ENCODE data around the gene NES.

Gene NES

GRCh38 chr1:156659988-156660751 is 17.0 kb downstream of the NES start:
- DNase-seq = peak; percentile 95

- DNase-seq = no peak
Observed at GRCh38 chr1:156659661-156659987, 17.6 kb downstream of the NES start.

- no peak for DNase-seq
Observed at GRCh38 chr1:156658945-156659574, 18.1 kb downstream of the NES start.

GRCh38 chr1:156658496-156658895 is 18.7 kb downstream of the NES start:
- no peak for DNase-seq

GRCh38 chr1:156657741-156658319 is 19.4 kb downstream of the NES start:
- DNase-seq = no peak

GRCh38 chr1:156656806-156657740 is 20.1 kb downstream of the NES start:
- DNase-seq = peak; percentile 63

- DNase-seq = no peak
Observed at GRCh38 chr1:156655904-156656516, 21.2 kb downstream of the NES start.

GRCh38 chr1:156655151-156655903 is 21.9 kb downstream of the NES start:
- no peak for DNase-seq

- no peak for DNase-seq
Observed at GRCh38 chr1:156654700-156655099, 22.5 kb downstream of the NES start.

- no peak for DNase-seq
Observed at GRCh38 chr1:156652992-156653355, 24.2 kb downstream of the NES start.

GRCh38 chr1:156652131-156652991 is 24.8 kb downstream of the NES start:
- DNase-seq = no peak

GRCh38 chr1:156648951-156649350 is 28.3 kb downstream of the NES start:
- DNase-seq = no peak

GRCh38 chr1:156648496-156648895 is 28.7 kb downstream of the NES start:
- DNase-seq = no peak

GRCh38 chr1:156647351-156647750 is 29.9 kb downstream of the NES start:
- no peak for DNase-seq

- DNase-seq = no peak
Observed at GRCh38 chr1:156646738-156647211, 30.4 kb downstream of the NES start.

- no peak for DNase-seq
Observed at GRCh38 chr1:156645666-156646065, 31.5 kb downstream of the NES start.

- DNase-seq = no peak
Observed at GRCh38 chr1:156645056-156645455, 32.2 kb downstream of the NES start.

- DNase-seq = no peak
Observed at GRCh38 chr1:156644640-156645039, 32.6 kb downstream of the NES start.

GRCh38 chr1:156644146-156644545 is 33.1 kb downstream of the NES start:
- DNase-seq = no peak

- no peak for DNase-seq
Observed at GRCh38 chr1:156643778-156644092, 33.5 kb downstream of the NES start.
